GM19438 (cell line): ENCODE measurements around the gene PCDHGA12.

Experiments used
- ATAC-seq: cut with Tn5 transposase; IDR thresholded peaks from one replicate; pipeline ENCODE4 v1.9.1; 2021; ENCODE audit warnings: low read depth; ENCODE audit not compliant: unreplicated experiment

Gene PCDHGA12

DNA sequence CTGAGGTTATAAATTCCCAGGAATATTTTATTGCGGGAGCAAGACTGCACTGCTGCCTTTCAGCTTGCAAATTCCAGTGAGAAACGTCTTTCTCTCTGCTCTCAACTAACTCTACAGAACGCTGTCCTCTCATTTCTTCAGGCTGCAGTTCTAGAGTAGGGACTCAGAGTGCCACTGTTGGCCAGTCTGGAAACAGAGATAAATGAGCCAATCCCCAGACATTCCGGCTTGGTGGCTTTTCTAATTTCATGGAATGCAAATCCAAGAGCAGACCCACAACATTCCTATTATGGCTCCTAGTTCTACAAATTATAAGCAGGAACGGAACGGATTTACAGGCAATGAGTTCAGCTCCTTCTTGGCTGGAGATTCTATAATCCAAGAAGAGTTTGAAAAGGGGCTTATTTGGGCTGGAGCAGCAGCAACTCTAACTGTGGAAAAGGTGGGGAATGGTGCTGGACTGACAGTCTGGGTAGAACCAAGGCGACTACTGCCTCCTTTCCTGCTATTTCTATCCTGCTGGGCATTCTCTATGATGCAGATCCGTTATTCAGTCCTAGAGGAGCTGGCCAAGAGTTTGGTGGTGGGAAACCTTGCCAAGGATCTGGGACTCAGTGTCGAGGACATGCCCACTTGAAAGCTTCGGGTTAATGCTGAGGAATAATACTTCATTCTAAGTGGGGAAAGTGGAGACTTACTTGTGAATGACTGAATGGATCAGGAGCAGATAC, 9.3 kb downstream of the PCDHGA12 start:
- ATAC-seq, result no peak

DNA sequence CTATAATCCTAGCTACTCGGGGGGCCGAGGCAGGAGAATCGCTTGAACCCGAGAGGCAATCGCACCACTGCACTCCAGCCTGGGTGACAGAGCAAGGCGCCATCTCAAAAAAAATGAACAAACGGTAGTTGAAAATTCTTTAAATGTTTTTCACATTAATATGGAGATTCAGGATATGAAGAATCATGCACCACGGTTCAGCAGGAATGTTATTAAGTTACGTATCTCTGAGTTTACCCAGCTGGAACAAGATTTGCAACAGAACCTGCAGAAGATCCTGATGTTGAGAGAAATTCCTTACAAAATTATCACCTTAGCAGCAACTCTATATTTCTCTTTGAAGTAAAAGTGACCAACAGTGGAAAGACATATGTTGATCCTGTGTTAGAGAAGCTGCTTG, 10.0 kb downstream of the PCDHGA12 start:
- no peak for ATAC-seq

DNA sequence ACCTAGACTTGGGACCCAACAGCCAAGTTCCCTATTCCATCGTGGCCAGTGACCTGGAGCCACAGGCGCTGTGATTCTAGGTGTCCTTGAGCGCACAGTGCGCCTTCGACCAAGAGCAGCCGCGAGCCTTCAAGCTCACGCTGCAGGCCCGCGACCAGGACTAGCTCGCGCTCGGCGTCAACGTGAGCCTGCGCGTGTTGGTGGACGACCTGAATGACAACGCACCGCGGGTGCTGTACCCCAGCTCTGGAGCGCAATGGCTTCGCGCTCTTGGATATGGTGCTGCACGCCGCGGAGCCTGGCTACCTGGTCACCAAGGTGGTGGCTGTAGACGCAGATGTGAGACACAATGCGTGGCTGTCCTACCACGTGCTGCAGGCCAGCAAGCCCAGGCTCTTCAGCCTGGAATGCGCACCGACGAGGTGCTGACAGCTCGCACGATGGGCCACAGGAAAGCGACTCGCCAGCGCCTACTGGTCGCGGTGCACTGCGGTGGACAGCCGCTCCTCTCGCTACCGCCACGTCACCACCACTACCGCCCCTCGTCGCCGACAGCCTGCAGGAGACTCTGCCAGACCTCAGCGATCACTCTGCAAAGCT, 11.4 kb downstream of the PCDHGA12 start:
- no peak for ATAC-seq

DNA sequence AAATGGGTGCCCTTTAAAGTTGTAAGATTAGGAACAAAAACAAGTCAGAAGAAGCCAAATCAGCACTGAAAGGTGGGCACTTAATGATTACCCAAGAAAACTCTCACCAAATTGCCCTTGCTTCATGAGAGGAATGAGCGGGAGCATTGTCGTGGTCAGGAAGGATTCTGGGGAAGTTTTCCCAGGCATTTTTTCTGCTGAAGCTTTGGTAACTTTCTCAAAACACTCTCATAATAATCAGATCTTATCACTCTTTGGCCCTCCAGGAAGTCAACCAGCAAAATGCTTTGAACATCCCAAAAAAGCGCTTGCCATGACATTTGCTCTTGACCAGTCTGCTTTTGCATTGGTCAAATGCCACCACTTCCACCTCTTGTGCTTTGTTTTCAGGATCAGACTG, 35.0 kb downstream of the PCDHGA12 start:
- no peak for ATAC-seq

DNA sequence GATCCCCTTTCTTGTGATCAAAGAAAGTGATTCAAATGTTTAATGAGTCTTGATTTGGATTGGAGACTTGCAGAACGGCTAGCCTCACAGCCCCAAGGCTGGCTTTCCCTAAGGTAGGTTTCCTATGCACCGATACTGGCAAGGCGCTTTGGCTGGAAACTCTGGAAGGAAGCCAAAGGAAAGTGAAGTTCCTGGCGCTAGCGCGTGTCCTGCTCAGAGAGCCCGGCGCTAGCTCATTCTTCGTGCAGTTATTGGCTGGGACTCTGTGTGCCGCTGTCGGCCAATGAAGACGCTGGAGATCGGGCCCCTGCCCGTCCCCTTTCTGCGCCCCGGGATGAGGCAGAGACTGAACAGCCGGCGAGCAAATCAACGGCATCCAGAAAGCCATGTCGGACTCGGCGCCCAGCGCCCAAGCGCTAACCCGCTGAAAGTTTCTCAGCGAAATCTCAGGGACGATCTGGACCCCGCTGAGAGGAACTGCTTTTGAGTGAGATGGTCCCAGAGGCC, 45.4 kb downstream of the PCDHGA12 start, which contains the start of gene PCDHGC3:
Gene PCDHGC3, plus strand, starts transcription at position 342 of the 507 bp plus-strand sequence. Its CDS starts 151 bp downstream, at position 493.
- peak; percentile 95 for ATAC-seq

DNA sequence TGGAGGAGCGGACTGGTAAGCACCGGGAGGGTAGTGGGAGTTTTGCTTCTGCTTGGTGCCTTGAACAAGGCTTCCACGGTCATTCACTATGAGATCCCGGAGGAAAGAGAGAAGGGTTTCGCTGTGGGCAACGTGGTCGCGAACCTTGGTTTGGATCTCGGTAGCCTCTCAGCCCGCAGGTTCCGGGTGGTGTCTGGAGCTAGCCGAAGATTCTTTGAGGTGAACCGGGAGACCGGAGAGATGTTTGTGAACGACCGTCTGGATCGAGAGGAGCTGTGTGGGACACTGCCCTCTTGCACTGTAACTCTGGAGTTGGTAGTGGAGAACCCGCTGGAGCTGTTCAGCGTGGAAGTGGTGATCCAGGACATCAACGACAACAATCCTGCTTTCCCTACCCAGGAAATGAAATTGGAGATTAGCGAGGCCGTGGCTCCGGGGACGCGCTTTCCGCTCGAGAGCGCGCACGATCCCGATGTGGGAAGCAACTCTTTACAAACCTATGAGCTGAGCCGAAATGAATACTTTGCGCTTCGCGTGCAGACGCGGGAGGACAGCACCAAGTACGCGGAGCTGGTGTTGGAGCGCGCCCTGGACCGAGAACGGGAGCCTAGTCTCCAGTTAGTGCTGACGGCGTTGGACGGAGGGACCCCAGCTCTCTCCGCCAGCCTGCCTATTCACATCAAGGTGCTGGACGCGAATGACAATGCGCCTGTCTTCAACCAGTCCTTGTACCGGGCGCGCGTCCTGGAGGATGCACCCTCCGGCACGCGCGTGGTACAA, 46.0 kb downstream of the PCDHGA12 start:
- ATAC-seq, result peak; percentile 42

DNA sequence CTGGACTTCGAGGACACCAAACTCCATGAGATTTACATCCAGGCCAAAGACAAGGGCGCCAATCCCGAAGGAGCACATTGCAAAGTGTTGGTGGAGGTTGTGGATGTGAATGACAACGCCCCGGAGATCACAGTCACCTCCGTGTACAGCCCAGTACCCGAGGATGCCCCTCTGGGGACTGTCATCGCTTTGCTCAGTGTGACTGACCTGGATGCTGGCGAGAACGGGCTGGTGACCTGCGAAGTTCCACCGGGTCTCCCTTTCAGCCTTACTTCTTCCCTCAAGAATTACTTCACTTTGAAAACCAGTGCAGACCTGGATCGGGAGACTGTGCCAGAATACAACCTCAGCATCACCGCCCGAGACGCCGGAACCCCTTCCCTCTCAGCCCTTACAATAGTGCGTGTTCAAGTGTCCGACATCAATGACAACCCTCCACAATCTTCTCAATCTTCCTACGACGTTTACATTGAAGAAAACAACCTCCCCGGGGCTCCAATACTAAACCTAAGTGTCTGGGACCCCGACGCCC, 46.8 kb downstream of the PCDHGA12 start:
- no peak for ATAC-seq

DNA sequence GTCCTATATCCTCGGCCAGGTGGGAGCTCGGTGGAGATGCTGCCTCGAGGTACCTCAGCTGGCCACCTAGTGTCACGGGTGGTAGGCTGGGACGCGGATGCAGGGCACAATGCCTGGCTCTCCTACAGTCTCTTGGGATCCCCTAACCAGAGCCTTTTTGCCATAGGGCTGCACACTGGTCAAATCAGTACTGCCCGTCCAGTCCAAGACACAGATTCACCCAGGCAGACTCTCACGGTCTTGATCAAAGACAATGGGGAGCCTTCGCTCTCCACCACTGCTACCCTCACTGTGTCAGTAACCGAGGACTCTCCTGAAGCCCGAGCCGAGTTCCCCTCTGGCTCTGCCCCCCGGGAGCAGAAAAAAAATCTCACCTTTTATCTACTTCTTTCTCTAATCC, 47.5 kb downstream of the PCDHGA12 start:
- ATAC-seq, result no peak

DNA sequence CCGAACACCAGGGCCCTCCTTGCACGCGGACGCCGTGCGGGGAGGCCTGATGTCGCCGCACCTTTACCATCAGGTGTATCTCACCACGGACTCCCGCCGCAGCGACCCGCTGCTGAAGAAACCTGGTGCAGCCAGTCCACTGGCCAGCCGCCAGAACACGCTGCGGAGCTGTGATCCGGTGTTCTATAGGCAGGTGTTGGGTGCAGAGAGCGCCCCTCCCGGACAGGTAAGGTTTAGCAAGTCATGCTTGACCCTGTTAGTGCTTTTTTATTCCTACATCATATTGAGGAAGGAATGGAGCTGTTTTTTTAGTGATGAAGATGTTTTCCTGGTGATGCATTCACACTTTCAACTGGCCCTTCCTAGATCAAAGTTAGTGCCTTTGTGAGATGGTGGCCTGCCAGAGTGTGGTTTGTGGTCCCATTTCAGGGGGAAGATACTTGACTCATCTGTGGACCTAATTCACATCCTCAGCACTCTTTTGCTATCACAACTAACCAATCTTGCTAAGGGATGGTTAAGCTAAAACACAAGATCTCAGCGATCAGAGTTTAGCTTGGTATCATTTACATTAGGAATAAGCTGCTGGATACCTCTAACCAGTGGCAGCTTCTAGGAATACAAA, 48.1 kb downstream of the PCDHGA12 start:
- ATAC-seq, result no peak

DNA sequence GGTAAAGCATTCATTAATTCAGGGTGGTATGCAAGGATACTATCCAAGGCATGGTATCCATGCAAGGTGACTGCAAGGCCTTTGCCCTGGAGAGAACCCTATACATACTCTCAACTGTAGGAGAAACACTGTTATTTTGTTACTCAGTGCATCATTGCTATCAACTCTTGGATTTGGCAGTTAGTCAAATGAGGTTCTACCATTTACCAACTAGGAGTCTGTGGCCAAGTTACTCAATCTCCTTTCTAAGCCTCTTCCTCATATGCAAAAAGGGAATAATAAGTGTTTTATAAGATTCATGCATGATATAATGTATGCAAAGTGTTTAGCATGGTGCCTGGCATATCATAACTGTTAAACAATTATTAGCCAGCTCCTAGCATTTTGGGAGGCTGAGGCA, 49.5 kb downstream of the PCDHGA12 start:
- no peak for ATAC-seq
